ENCODE data around the gene FOXN4.

The FOXN4 gene

DNA sequence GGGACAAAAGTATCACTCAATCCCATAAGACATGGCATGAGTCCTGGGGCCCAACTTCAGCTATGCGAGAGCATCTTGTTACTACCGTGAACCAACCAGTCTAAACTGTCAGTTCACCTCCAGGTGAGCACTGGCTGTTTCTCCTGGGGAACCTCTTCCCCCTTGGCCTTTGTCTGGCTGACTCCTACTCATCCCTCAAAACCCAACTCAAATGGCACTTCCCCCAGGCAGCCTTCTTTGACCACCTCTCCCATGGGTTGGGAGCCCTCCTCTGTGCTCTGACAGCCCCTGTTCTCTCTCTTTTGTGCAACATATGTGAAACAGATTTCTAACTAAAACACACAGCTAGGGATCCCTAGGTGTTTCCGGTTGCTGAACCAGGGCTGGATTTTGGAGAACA is 37.7 kb downstream of the FOXN4 start:
- DNase-seq (ENCODE audit: extremely low read depth, low read depth), result no peak
- TF ChIP-seq, protein P1, sequence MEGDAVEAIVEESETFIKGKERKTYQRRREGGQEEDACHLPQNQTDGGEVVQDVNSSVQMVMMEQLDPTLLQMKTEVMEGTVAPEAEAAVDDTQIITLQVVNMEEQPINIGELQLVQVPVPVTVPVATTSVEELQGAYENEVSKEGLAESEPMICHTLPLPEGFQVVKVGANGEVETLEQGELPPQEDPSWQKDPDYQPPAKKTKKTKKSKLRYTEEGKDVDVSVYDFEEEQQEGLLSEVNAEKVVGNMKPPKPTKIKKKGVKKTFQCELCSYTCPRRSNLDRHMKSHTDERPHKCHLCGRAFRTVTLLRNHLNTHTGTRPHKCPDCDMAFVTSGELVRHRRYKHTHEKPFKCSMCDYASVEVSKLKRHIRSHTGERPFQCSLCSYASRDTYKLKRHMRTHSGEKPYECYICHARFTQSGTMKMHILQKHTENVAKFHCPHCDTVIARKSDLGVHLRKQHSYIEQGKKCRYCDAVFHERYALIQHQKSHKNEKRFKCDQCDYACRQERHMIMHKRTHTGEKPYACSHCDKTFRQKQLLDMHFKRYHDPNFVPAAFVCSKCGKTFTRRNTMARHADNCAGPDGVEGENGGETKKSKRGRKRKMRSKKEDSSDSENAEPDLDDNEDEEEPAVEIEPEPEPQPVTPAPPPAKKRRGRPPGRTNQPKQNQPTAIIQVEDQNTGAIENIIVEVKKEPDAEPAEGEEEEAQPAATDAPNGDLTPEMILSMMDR (IDR thresholded peaks at IDR 0.05; ENCODE audit: low read depth, low read length, missing control alignments), result no peak
- H3K4me3 ChIP-seq (replicated peaks; ENCODE audit: low read depth, low read length), result no peak overlapping the region

- TF ChIP-seq, protein P1 (IDR thresholded peaks at IDR 0.05; ENCODE audit: low read depth, low read length, missing control alignments), result no peak
- DNase-seq (ENCODE audit: extremely low read depth, low read depth), result no peak
- H3K4me3 ChIP-seq (replicated peaks; ENCODE audit: low read depth, low read length), result no peak overlapping the region
Measured at GRCh38 chr12:109270494-109270893, 38.6 kb downstream of the FOXN4 start.

DNA sequence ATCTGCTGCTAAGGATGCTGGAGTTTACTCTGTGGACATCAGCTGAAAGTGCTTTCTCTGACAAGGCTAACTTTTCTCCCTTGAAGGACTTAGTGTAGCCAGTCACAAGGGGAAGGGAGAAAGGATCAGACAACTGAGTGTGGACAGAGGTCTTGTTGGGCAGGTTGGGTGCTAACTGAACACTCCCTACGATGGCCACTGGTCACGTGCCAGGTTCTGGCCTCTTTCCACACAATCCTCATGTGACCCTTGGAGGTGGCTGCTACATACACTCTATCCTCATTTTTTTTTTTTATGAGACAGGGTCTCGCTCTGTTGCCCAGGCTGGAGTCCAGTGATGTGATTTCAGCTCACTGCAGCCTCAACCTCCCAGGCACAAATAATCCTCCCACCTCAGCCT is 39.7 kb downstream of the FOXN4 start:
- TF ChIP-seq, protein P1 (IDR thresholded peaks at IDR 0.05; ENCODE audit: low read depth, low read length, missing control alignments), result no peak
- no peak for DNase-seq (ENCODE audit: extremely low read depth, low read depth)
- H3K4me3 ChIP-seq (replicated peaks; ENCODE audit: low read depth, low read length), result no peak overlapping the region

DNA sequence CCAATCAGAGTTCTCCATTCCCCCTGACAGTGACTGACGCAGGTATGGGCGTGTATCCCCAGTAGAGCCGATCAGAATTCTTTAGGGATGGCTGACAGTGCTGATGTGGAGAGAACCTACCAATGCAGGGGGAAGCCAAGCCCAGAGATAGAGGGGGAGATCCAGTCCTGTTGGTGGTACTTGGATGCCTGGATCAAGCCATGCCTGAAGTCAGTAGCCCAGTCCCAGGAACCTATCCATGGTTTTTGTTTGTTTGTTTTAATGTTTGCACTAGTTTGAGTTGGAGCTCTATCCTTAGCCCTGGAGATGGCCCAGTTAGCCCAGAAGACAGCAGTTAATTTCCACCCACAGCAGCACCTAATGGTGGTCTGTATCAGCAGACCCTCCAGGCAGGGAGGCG is 40.2 kb downstream of the FOXN4 start:
- no peak overlapping the region for H3K4me3 ChIP-seq (replicated peaks; ENCODE audit: low read depth, low read length)
- DNase-seq (ENCODE audit: extremely low read depth, low read depth), result no peak
- TF ChIP-seq, protein P1 (IDR thresholded peaks at IDR 0.05; ENCODE audit: low read depth, low read length, missing control alignments), result no peak

DNA sequence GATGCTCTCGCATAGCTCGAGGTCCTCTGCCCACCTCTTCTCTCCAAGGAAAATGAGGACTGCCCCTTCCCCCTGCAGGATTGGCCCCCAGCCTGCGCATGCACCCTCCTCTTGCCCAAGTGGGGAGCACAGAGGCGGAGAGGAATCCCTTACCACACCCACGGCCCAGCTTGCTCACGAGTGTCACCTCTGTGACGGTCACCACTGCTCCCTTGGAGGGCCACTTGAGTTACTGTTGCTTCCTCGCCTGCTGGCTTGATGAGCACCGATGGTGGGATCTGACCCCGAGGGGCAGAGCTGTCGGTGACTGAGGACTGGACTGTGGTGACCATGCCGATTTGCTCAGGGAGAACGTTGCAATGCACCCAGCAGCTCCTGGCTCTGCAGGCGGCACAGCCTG is 41.7 kb downstream of the FOXN4 start:
- no peak for DNase-seq (ENCODE audit: extremely low read depth, low read depth)
- TF ChIP-seq, protein P1 (IDR thresholded peaks at IDR 0.05; ENCODE audit: low read depth, low read length, missing control alignments), result no peak
- no peak overlapping the region for H3K4me3 ChIP-seq (replicated peaks; ENCODE audit: low read depth, low read length)

DNA sequence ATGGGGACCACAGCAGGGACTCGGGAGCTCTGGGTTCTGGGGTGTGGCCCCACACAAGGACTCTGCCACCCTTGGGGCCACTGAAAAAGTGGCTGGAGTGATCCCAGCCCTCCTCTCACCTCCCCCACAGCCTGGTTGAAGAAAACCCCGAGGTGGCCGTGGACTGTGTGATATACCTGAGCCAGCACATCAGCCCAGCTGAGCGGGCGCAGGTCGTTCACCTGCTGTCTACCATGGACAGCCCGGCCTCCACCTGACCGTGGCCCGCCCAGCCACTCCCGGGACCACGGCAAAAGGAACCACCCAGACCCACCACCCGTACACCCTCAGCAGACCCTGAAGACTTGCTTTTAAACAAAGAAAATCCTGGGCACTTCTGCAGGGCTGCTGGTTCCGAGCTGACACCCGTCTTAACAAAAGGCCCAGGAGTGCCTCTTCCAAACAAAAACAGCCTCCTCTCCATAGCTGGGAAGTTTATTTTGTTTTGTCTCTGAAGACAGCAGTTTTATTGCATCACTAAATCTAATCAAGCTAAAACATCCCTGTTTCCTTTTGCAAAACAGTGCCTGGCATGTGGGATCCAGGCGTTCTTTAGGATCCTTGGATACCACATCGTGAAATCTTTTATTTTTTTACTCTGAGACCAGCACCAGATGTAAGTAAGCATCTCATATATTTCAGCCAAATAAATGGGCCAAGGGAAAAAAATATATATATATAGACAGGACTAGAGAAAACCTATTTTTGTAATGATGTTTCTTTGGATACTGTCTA is 42.8 kb downstream of the FOXN4 start:
- no peak for DNase-seq (ENCODE audit: extremely low read depth, low read depth)
- H3K4me3 ChIP-seq (replicated peaks; ENCODE audit: low read depth, low read length), result no peak overlapping the region
- TF ChIP-seq, protein P1 (IDR thresholded peaks at IDR 0.05; ENCODE audit: low read depth, low read length, missing control alignments), result no peak

Measured in HFF-Myc (cell line).